Transverse colon (tissue), 4 donors: ENCODE measurements around the gene TRAF3. TPM values are rescaled to one million over a fixed set of nuclear protein-coding genes. Genes with fewer than 3 reads are reported as not detected.

ENCODE experiments used
- DNase-seq: peaks from one replicate; pipeline ENCODE4 v3.0.0-alpha.2; 2019
- H3K27ac ChIP-seq, 4 donors: fragments of 200-600 bp; sonication (generic); 2 replicates each; pipeline ENCODE4 v1.5.1; 2016 to 2018; ENCODE audit warnings: inconsistent platforms in 4 of 4
- H3K27me3 ChIP-seq: fragments of 200-600 bp; sonication (generic); 2 replicates; pipeline ENCODE4 v1.5.1; 2017; ENCODE audit warnings: inconsistent platforms
- H3K36me3 ChIP-seq, 4 donors: fragments of 200-600 bp; sonication (generic); 2 replicates each; pipeline ENCODE4 v1.5.1; 2017 to 2019; ENCODE audit warnings: inconsistent platforms in 4 of 4
- H3K4me1 ChIP-seq, 4 donors: fragments of 200-600 bp; sonication (generic); 2 replicates each; pipeline ENCODE4 v1.5.1; 2017 to 2020; ENCODE audit warnings: inconsistent platforms in 4 of 4
- H3K4me3 ChIP-seq, 4 donors: fragments of 200-600 bp; sonication (generic); 1 replicate in 1 of 4; 2 replicates in 3 of 4; pipeline versions ENCODE4 v1.5.1 to v1.6.1; 2017 to 2019; ENCODE audit warnings: inconsistent platforms in 4 of 4
- H3K9me3 ChIP-seq, 2 donors: fragments of 200-600 bp; sonication (generic); 2 replicates each; pipeline ENCODE4 v1.5.1; 2017 to 2019; ENCODE audit warnings: inconsistent platforms in 2 of 2
- EP300 ChIP-seq: sonication (generic); formaldehyde crosslinking; IDR thresholded peaks from one replicate; pipeline ENCODE4 v1.6.1; 2017; ENCODE audit warnings: antibody characterized with exemption, low read depth
- POLR2A ChIP-seq: fragments of 450-650 bp; IDR thresholded peaks from one replicate; pipeline ENCODE4 v1.6.1; 2016; ENCODE audit warnings: antibody characterized with exemption, mild to moderate bottlenecking, moderate library complexity
- POLR2AphosphoS5 ChIP-seq, 3 donors: sonication (generic); formaldehyde crosslinking; IDR thresholded peaks; one replicate each; pipeline ENCODE4 v1.6.1; 2016; ENCODE audit warnings: antibody characterized with exemption in 3 of 3
- WGBS, 2 donors: methylation state at CpG; one replicate each; pipeline ENCODE4 v1.1.5; 2018; ENCODE audit warnings: low coverage in 1 of 2; 5-methylcytosine and 5-hydroxymethylcytosine counted together
- in situ Hi-C, 4 donors: fragments of 200-750 bp; cut with MboI; loops; one replicate each; pipeline versions ENCODE4 v1.15.0 to v1.15.1; 2017; ENCODE audit warnings: low sequenced_read_pairs in 3 of 4, low pct_ligation_motif_present in 1 of 4, low pct_unique_long_range_greater_than_20kb in 1 of 4
- intact Hi-C: fragments of 100-400 bp; cut with DNase I; formaldehyde crosslinking; loops from one replicate; pipeline ENCODE4 v1.15.1; 2023; ENCODE audit warnings: low total_unique reads
- total RNA-seq, 4 donors: library from RNA; depleted of rRNA; stranded (reverse); fragments of >200 nt; gene quantifications; one replicate each; pipeline ENCODE4 v1.1.0, GENCODE V29; 2016
- TF ChIP-seq, protein P1 (sequence below), 5 experiments: fragments of 200-600 bp in 3 of 5; fragments of 450-650 bp in 2 of 5; sonication (generic) in 3 of 5; IDR thresholded peaks; 1 replicate in 2 of 5; 2 replicates in 3 of 5; pipeline ENCODE4 v1.5.1; 2016 to 2017; ENCODE audit warnings: antibody characterized with exemption in 5 of 5, inconsistent platforms in 3 of 5, mild to moderate bottlenecking in 2 of 5, moderate library complexity in 1 of 5

The TRAF3 gene
- total RNA-seq, 4 donors from 2014 or later, result 18.7 to 28.9 (median 25.0) TPM

DNA sequence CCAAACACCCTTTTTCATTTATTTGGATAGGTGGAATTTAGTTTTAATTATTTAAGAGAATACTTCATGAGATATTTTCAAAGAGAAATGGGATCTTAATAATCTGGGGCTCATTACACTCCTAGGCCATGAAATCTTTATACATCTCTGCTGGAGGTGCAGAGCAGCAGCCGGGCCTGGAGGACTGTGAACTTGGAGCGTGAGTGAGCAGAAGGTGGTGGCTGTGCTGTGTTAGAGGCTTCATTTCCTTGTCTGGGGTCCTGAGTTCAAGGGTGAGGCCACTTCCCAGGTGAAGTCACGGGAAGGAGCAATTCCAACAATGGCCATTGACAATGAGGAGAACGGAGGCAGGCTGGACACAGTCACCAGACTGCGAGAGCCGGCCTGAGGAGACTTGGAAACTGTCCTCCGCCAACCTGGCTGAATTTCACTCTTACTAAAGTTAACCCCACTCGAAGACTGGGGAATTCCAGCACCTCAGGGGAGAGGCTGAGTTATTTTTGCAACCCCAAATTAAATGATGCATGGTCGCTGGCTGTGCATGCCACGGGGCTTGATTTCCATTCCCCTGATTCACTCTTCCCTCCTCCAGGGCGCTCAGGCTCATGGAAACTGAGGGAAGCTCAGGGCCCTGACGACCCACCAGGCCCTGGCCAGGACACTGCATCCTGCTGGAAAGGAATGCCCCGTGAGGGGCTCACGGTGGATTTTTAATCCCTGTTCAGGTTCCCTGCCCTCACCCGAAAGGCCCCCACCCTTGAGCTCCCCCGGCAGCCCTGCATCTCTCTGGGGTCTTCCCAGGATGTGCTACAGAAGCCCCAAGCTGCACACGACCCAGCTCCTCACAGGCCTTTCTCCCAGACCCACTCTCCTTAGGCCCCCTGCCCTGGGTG is 22.6 kb upstream of the TRAF3 start:
- WGBS, 2 donors, result 84% methylated on average over 17 of the region's 17 CpGs; no CpG with 5 or more reads in 1 of the 2 donors
- in situ Hi-C loops, result loop anchor here in 2 of 4 donors (25.0 kb wide), 1 partner anchor 158 kb away; the partner anchor contains the start of gene AMN (in 2 of the 2)
- TF ChIP-seq POLR2A (no peak), EP300 (no peak), POLR2AphosphoS5 (IDR thresholded peaks at IDR 0.05) (no peak)
- TF ChIP-seq, protein P1, sequence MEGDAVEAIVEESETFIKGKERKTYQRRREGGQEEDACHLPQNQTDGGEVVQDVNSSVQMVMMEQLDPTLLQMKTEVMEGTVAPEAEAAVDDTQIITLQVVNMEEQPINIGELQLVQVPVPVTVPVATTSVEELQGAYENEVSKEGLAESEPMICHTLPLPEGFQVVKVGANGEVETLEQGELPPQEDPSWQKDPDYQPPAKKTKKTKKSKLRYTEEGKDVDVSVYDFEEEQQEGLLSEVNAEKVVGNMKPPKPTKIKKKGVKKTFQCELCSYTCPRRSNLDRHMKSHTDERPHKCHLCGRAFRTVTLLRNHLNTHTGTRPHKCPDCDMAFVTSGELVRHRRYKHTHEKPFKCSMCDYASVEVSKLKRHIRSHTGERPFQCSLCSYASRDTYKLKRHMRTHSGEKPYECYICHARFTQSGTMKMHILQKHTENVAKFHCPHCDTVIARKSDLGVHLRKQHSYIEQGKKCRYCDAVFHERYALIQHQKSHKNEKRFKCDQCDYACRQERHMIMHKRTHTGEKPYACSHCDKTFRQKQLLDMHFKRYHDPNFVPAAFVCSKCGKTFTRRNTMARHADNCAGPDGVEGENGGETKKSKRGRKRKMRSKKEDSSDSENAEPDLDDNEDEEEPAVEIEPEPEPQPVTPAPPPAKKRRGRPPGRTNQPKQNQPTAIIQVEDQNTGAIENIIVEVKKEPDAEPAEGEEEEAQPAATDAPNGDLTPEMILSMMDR (IDR thresholded peaks at IDR 0.05), result no peak

DNA sequence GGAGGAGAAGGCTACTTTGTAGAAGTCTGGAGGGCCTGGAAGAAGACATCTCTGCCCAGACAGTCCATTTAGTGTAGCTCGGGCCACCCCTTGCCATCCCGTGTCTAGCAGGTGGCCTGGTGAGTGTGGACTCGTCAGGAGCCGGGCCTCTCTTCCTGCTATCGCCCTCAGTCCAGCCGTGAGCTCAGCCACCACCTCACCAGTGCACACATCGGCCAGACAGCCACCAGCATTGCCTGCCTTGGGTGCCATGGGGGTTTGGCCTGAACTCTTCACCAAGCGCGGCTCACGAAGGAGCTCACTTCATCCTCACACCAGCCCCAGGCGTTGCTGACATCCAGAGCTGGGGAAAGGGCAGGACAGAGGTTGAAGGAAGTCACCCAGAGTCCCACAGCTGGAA is 19.6 kb upstream of the TRAF3 start:
- DNase-seq, result no peak
- H3K27ac ChIP-seq, result no peak overlapping the region
- no peaks in the 10 kb centered on the region for H3K4me1 ChIP-seq
- TF ChIP-seq POLR2AphosphoS5 (IDR thresholded peaks at IDR 0.05) (no peak), POLR2A (no peak), EP300 (no peak)
- TF ChIP-seq, protein P1 (IDR thresholded peaks at IDR 0.05), result no peak
- in situ Hi-C loops (loop anchor here in 2 of 4 donors (25.0 kb wide), 1 partner anchor 155 kb away; the partner anchor contains the start of gene AMN (in 2 of the 2)), intact Hi-C loops (no loop called here)
- H3K4me3 ChIP-seq, result no peak overlapping the region
- 80 to 83% methylated on average over 1 to 11 of the region's 11 CpGs for WGBS, 2 donors
- H3K9me3 ChIP-seq, result no peaks in the 10 kb centered on the region
- H3K36me3 ChIP-seq, result no peaks in the 10 kb centered on the region
- no peaks in the 10 kb centered on the region for H3K27me3 ChIP-seq

More for the DNA sequence above, 22.6 kb upstream of the TRAF3 start:
- no peaks in the 10 kb centered on the region for H3K9me3 ChIP-seq
- intact Hi-C loops, result no loop called here
- no peaks in the 10 kb centered on the region for H3K4me1 ChIP-seq
- no peak overlapping the region for H3K27ac ChIP-seq
- no peak overlapping the region for H3K4me3 ChIP-seq
- no peak for DNase-seq
- H3K27me3 ChIP-seq, result no peaks in the 10 kb centered on the region
- H3K36me3 ChIP-seq, result no peaks in the 10 kb centered on the region

DNA sequence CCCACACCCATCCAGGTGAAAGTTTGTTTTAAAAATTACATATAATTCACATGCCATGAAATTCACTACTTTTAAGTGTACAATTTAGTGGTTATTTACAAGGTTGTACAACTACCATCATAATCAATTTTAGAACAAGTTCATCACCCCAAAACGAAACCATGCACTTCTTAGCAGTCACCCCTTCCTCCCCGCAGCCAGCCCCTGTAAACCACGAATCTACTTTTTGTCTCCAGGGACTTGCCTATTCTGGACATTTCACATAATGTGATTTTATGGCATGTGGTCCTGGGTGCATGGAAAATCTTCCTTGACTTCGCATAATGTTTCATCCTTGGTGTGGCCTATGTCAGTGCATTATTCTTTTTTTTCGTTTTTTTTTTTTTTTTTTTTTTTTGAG is 19.2 kb upstream of the TRAF3 start:
- Histone ChIP-seq H3K9me3 (no peaks in the 10 kb centered on the region), H3K27ac (no peak overlapping the region), H3K4me3 (no peak overlapping the region), H3K36me3 (no peaks in the 10 kb centered on the region), H3K27me3 (no peaks in the 10 kb centered on the region), H3K4me1 (no peaks in the 10 kb centered on the region)
- WGBS, 2 donors, result 77 to 79% methylated on average over 5 of the region's 5 CpGs
- in situ Hi-C loops (loop anchor here in 2 of 4 donors (25.0 kb wide), 1 partner anchor 154 kb away; the partner anchor contains the start of gene AMN (in 2 of the 2)), intact Hi-C loops (no loop called here)
- TF ChIP-seq POLR2AphosphoS5 (IDR thresholded peaks at IDR 0.05) (no peak), POLR2A (no peak), EP300 (no peak)
- TF ChIP-seq, protein P1 (IDR thresholded peaks at IDR 0.05), result no peak
- DNase-seq, result no peak

DNA sequence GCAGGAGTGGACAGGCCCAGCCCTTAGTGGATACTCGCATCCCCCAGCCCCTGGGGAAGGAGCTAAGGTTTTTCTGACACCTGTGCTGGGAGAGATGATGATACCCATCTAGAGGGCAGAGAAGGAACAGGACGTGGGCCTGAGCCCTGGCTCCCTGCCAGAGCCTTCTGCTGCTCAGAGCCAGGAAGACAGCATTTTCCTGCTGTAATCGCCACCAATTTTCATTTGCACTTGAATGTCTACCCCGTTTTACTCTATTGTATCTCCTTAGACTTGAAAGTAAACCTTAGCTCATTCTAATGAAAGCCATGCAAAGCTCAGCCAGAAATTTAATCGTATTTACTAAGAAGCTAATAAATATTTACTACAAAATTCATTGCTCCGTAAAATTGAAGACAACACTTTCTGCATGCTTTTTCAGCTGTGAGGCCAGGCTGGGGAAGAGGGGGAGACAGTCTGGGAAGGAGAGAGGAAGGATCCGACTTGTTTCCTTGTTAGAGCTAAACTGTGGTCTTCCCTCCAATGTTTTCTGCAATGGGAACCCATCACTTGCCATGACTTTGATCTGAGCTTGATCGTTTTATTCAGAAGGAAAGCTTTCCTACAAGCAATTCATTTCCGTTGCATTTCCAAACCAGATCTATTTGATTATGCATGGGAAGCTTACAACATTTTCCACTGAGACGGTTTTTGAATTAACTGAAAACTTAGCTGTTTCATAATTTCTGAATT is 17.6 kb upstream of the TRAF3 start:
- Histone ChIP-seq H3K4me3 (no peak overlapping the region), H3K27ac (no peak overlapping the region), H3K36me3 (no peaks in the 10 kb centered on the region), H3K4me1 (no peaks in the 10 kb centered on the region), H3K9me3 (no peaks in the 10 kb centered on the region), H3K27me3 (no peaks in the 10 kb centered on the region)
- no peak for DNase-seq
- 61 to 78% methylated on average over 3 to 10 of the region's 10 CpGs for WGBS, 2 donors
- intact Hi-C loops, result no loop called here
- TF ChIP-seq, protein P1 (IDR thresholded peaks at IDR 0.05), result no peak
- TF ChIP-seq POLR2A (no peak), POLR2AphosphoS5 (IDR thresholded peaks at IDR 0.05) (no peak), EP300 (no peak)
- in situ Hi-C loops, result loop anchor here in 2 of 4 donors (25.0 kb wide), 1 partner anchor 153 kb away; the partner anchor contains the start of gene AMN (in 2 of the 2)
